Stimulated activated CD4-positive, alpha-beta T cell treated with anti-CD3 and anti-CD28 coated beads, Interleukin-2, amount 100 ng/mL, for 4 hours (primary cell): ENCODE results near the gene KAT14.
A peak's percentile ranks its signal among the peaks of the same experiment; 100 is the strongest.
"Not testable (repeated sequence)": the region's sequence is repeated elsewhere in the genome, so short reads cannot be mapped to it uniquely, and the experiment has no call there.

Experiments
- DNase-seq: peaks from one replicate; pipeline ENCODE4 v3.0.0-alpha.2; 2020; ENCODE audit warnings: low read depth

Gene KAT14

GRCh38 chr20:18137412-18138265 lies at the start of gene KAT14, which contains the start of gene PET117:
KAT14 (plus strand) TSS chr20:18137863; CDS start chr20:18142661, 4,798 bp downstream.
PET117 (plus strand) TSS chr20:18137863; CDS start chr20:18137956, 93 bp downstream.
- peak; percentile 83 for DNase-seq

GRCh38 chr20:18088298-18088697 lies 49.4 kb upstream of the KAT14 start:
- not testable (repeated sequence) for DNase-seq

- DNase-seq: not testable (repeated sequence)
Observed at GRCh38 chr20:18088841-18089240, 48.8 kb upstream of the KAT14 start.

GRCh38 chr20:18090044-18090443 lies 47.6 kb upstream of the KAT14 start:
- no peak for DNase-seq

- no peak for DNase-seq
Observed at GRCh38 chr20:18090477-18090876, 47.2 kb upstream of the KAT14 start.

- no peak for DNase-seq
Observed at GRCh38 chr20:18091623-18092022, 46.0 kb upstream of the KAT14 start.

GRCh38 chr20:18092890-18093289 lies 44.8 kb upstream of the KAT14 start:
- DNase-seq: no peak

GRCh38 chr20:18093388-18093787 lies 44.3 kb upstream of the KAT14 start:
- DNase-seq: no peak

- no peak for DNase-seq
Observed at GRCh38 chr20:18094191-18094590, 43.5 kb upstream of the KAT14 start.

GRCh38 chr20:18100569-18100968 lies 37.1 kb upstream of the KAT14 start:
- not testable (repeated sequence) for DNase-seq

GRCh38 chr20:18101125-18101810 lies 36.4 kb upstream of the KAT14 start:
- DNase-seq: no peak

- DNase-seq: no peak
Observed at GRCh38 chr20:18103497-18103896, 34.2 kb upstream of the KAT14 start.

GRCh38 chr20:18108326-18108725 lies 29.3 kb upstream of the KAT14 start:
- DNase-seq: no peak

GRCh38 chr20:18128574-18128973 lies 9.1 kb upstream of the KAT14 start:
- DNase-seq: not testable (repeated sequence)

- DNase-seq: no peak
Observed at GRCh38 chr20:18132663-18133062, 5.0 kb upstream of the KAT14 start.

- no peak for DNase-seq
Observed at GRCh38 chr20:18133962-18134361, 3.7 kb upstream of the KAT14 start.

- DNase-seq: no peak
Observed at GRCh38 chr20:18138266-18138582, 561 bp downstream of the KAT14 start.

GRCh38 chr20:18138639-18139583 lies 1.2 kb downstream of the KAT14 start:
- DNase-seq: no peak

GRCh38 chr20:18139832-18140231 lies 2.2 kb downstream of the KAT14 start:
- DNase-seq: no peak

GRCh38 chr20:18144541-18145099 lies 7.0 kb downstream of the KAT14 start:
- no peak for DNase-seq

- no peak for DNase-seq
Observed at GRCh38 chr20:18154342-18154741, 16.7 kb downstream of the KAT14 start.

- DNase-seq: no peak
Observed at GRCh38 chr20:18156045-18156444, 18.4 kb downstream of the KAT14 start.
